Cerebellar nuclear complex (tissue), 1 donor: ENCODE data around the gene PITPNB.

Experiments
- DNase-seq, 2 experiments: peaks; one replicate each; lab custom pipeline; 2025; lab: John Stamatoyannopoulos, UW

The PITPNB gene

DNA sequence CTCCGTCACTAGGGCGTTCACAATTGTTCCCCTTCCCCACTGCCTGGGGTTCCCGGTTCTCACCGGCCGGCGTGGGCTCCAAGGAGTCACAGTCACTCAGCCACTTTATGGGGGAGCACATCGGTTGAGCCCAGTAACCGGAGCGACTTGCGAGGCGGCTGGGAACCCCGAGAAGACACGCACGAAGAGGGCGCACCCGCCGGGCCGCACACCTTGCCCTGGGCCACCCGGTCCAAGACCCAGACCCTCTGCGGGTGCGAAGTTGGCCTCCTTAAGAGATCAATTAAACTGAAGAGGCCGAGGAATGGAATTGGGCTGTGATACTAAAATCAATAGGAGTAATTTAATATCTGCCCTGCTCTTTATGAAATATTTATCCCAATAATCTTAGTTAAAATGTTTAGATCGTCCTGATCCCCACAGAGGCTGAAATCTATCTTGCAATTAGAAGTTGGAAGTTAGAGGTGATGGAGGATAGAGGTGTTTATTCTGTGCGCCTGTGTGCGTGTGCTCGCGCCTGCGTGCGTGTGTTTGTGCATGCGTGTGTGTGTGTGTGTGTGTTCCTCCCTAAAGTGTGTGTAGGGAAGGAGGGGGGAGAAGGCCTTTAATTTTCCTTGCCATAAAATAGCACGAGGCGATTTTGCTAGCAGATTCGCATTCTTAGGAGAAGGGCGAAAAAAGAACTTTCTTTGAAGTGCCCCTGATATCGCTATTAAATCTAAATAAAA lies 116.5 kb downstream of the PITPNB start:
- DNase-seq = no peak
